Stimulated activated memory B cell treated with anti-CD40 and anti-IgM and Interleukin-4, amounts not matched to agents 10 μg/mL and 1 μg/mL and 100 μg/mL, for 72 hours (primary cell): ENCODE measurements around the gene ZMYND8.
A peak's percentile ranks its signal among the peaks of the same experiment; 100 is the strongest.
"Not testable (repeated sequence)": the region's sequence is repeated elsewhere in the genome, so short reads cannot be mapped to it uniquely, and the experiment has no call there.

Experiments used
- ATAC-seq: fragments of 150-1000 bp; cut with Tn5 transposase; 2 replicates; pipeline ENCODE4 v1.10.0; 2021
- H3K27ac Mint-ChIP-seq: one replicate; pipeline ENCODE4 v1.8.0; 2022; ENCODE audit warnings: mild to moderate bottlenecking, mixed read lengths
- H3K27me3 Mint-ChIP-seq: one replicate; pipeline ENCODE4 v1.8.0; 2022; ENCODE audit warnings: mixed read lengths
- H3K36me3 Mint-ChIP-seq: one replicate; pipeline ENCODE4 v1.8.0; 2022; ENCODE audit warnings: mixed read lengths
- H3K4me1 Mint-ChIP-seq: one replicate; pipeline ENCODE4 v1.8.0; 2022; ENCODE audit warnings: mixed read lengths
- H3K4me3 Mint-ChIP-seq: one replicate; pipeline ENCODE4 v1.8.0; 2022; ENCODE audit warnings: mild to moderate bottlenecking, moderate library complexity, mixed read lengths
- H3K9me3 Mint-ChIP-seq: one replicate; pipeline ENCODE4 v1.8.0; 2022; ENCODE audit warnings: mixed read lengths

Gene ZMYND8

DNA sequence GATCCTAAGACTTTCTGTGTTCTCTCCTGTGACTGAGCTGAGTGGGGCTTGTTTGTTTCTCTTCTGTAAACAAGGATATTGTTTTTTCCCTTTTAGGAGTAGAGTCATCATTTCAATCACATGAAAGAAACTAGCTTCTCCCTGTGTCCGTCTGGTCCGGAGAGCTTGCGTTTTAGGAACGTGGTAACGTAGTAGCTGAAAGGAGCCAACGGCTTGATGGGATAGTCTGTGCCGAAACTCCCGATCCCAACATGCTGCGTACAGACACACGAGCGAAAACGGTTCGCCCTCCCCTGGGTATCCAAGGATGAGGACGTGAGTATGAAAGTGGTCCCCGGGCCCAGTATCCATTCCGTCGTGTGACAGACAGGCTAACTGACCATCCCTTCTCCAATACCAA lies 146.5 kb downstream of the ZMYND8 start:
- Mint-ChIP-seq H3K4me3 (no peak overlapping the region), H3K9me3 (no peaks in the 10 kb centered on the region), H3K27ac (no peak overlapping the region), H3K36me3 (peaks cover 19% of the 10 kb centered on the region), H3K4me1 (peaks cover 22% of the 10 kb centered on the region), H3K27me3 (no peaks in the 10 kb centered on the region)
- ATAC-seq = no peak

DNA sequence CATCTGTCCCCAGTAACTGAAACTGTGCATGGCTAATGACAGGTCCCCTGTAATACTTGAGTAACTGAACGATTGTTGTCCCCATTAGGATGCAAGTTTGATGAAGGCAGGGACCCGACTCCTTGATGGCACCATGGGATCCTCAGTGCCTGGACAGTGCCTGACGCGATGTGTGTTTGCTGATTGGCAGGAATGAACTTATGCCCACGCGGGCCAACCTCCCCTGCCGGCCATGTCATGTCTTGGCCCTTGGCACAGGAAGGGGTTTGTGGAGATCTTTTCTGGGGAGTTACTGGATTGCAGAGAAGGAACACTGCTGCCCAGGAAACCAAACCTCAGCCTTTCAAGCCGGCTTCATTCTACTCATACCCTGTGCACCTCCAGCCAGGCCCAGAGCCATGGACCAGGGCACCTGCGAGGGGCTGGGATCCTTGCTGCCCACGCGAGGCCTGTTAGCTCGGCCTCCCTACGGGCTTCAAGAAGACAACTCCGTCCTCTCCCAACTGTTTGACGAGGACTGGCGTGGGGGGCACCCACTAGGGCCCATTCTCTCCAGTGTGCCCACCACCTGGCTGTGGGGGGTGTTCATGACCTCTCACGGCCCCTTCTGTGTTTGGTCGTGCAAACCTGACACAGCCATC lies 147.8 kb downstream of the ZMYND8 start:
- H3K4me1 Mint-ChIP-seq = peaks cover 22% of the 10 kb centered on the region
- no peaks in the 10 kb centered on the region for H3K27me3 Mint-ChIP-seq
- no peak for ATAC-seq
- H3K4me3 Mint-ChIP-seq = no peak overlapping the region
- H3K9me3 Mint-ChIP-seq = no peaks in the 10 kb centered on the region
- H3K36me3 Mint-ChIP-seq = peaks cover 19% of the 10 kb centered on the region
- H3K27ac Mint-ChIP-seq = no peak overlapping the region

- H3K4me3 Mint-ChIP-seq = no peak overlapping the region
- H3K36me3 Mint-ChIP-seq = peaks cover 19% of the 10 kb centered on the region
- H3K9me3 Mint-ChIP-seq = no peaks in the 10 kb centered on the region
- no peaks in the 10 kb centered on the region for H3K27me3 Mint-ChIP-seq
- H3K4me1 Mint-ChIP-seq = peaks cover 22% of the 10 kb centered on the region
- ATAC-seq = no peak
- peak overlapping the region; percentile 17 for H3K27ac Mint-ChIP-seq
These were observed 149.4 kb downstream of the ZMYND8 start for GRCh38 chr20:47206962-47207641.

- H3K4me3 Mint-ChIP-seq, H3K9me3 Mint-ChIP-seq: not testable (repeated sequence)
These were observed 149.9 kb downstream of the ZMYND8 start for GRCh38 chr20:47206552-47206951.

DNA sequence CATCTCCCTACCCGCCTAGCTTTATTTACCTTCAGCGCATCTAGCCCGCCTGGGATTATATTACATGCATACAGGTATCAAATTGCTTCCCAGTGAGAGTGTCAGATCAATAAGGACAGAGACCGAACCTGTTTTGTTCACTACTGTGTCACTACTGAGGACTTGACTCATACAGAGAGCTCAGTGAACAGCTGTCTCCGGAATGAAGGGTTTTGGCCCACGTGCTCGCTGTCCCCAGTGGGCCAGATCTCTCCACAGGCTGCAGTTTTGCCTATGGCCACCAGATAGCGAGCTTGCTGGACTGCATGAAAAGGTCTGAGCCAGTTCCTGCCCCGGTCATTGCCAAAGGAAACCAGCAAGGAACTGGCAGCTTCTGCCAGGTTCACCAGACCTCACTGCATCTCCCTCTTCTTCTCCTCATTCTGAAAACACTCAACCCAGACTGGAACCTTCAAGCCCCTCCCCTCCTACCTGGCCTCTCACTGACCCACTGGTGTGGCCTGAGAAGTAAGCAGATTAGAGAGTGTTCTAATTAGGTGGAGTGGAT lies 150.8 kb downstream of the ZMYND8 start:
- Mint-ChIP-seq H3K36me3 (peaks cover 19% of the 10 kb centered on the region), H3K4me3 (no peak overlapping the region), H3K4me1 (peaks cover 22% of the 10 kb centered on the region), H3K9me3 (no peaks in the 10 kb centered on the region), H3K27ac (peak overlapping the region; percentile 17), H3K27me3 (no peaks in the 10 kb centered on the region)
- peak; percentile 87 for ATAC-seq

More at GRCh38 chr20:47206552-47206951, 149.9 kb downstream of the ZMYND8 start:
- peaks cover 22% of the 10 kb centered on the region for H3K4me1 Mint-ChIP-seq
- H3K27me3 Mint-ChIP-seq, ATAC-seq: not testable (repeated sequence)
- peak overlapping the region; percentile 17 for H3K27ac Mint-ChIP-seq
- peaks cover 19% of the 10 kb centered on the region for H3K36me3 Mint-ChIP-seq

GRCh38 chr20:47204850-47205122 lies 151.7 kb downstream of the ZMYND8 start:
- H3K4me1 Mint-ChIP-seq = peaks cover 22% of the 10 kb centered on the region
- H3K36me3 Mint-ChIP-seq = peaks cover 16% of the 10 kb centered on the region
- not testable (repeated sequence) for H3K27me3 Mint-ChIP-seq, ATAC-seq, H3K9me3 Mint-ChIP-seq, H3K4me3 Mint-ChIP-seq, H3K27ac Mint-ChIP-seq

DNA sequence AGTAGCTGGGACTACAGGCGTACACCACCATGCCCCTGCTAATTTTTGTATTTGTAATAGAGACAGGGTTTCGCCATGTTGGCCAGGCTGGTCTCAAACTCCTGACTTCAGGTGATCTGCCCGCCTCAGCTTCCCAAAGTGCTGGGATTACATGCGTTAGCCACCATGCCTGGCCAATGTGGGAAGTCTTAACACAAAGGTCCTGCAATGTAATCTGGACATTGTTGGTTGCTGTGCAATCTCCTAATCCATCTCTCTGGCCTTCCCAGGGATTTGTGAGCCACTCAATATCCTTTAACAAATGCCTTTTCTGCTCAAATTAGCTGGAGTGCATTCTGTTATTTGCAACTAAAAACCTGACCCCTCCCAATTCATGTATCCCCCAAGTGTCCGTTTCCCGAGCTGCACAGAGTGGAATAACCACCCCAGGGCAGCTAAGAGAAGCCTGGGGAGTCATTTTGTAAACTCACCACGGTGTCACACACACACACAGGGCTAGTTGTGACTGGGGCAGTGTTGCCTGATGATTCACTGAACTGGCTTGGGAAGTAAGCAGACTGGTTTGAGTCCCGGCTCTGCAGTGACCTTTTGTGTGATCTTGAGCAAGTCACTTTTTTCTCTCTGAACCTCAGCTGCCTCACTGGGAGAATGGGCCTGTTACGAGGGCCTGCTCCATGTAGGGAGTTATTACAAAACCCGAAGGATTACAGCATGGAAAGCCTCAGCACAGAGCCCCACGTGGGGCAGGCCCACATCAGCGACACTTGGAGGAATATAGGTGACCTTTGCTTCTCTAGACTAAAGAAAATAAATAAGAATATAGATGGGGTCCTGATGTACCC lies 152.3 kb downstream of the ZMYND8 start:
- H3K4me1 Mint-ChIP-seq = peaks cover 22% of the 10 kb centered on the region
- ATAC-seq = no peak
- no peak overlapping the region for H3K4me3 Mint-ChIP-seq
- no peaks in the 10 kb centered on the region for H3K9me3 Mint-ChIP-seq
- no peak overlapping the region for H3K27ac Mint-ChIP-seq
- H3K36me3 Mint-ChIP-seq = peaks cover 10% of the 10 kb centered on the region
- H3K27me3 Mint-ChIP-seq = no peaks in the 10 kb centered on the region

DNA sequence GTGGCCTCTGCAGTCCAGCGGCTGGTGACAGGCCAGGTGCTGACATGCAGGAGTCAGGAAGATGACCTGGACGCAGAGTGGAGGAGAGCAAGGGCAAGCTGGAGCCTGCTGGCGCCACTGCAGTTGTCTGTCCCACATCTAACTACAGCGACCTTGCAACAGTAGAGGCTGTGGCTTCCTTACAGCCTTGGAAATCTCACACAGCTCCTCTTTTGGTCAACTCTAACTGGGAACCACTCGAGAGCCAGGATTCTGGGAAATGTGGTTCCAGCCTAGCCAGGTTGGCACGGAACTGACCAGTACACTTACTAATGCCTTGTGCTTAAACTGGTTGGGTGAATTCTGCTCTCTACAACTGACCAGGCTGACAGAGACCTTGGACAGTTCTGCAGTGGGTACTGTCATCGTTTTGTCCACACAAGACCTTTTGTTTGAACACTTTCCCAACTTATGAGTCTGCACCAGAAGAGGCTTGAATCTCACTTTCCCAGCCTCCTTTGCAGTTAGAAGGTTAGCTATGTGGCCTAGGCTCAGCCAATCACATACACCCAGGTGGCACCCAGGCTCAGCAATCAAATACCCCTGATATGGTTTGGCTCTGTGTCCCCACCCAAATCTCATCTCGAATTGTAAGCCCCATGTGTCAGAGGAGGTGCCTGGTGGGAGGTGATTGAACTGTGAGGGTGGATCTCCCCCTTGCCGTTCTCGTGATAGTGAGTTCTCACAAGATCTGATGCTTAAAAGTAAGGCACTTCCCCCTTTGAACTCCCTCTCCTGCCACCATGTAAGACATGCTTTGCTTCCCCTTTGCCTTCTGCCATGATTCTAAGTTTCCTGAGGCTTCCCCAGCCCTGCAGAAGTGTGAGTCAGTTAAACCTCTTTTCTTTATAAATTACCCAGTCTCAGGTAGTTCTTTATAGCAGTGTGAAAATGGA lies 153.5 kb downstream of the ZMYND8 start:
- H3K27ac Mint-ChIP-seq = no peak overlapping the region
- H3K36me3 Mint-ChIP-seq = no peaks in the 10 kb centered on the region
- peaks cover 22% of the 10 kb centered on the region for H3K4me1 Mint-ChIP-seq
- H3K4me3 Mint-ChIP-seq = no peak overlapping the region
- no peaks in the 10 kb centered on the region for H3K9me3 Mint-ChIP-seq
- ATAC-seq = no peak
- H3K27me3 Mint-ChIP-seq = no peaks in the 10 kb centered on the region

- no peak overlapping the region for H3K4me3 Mint-ChIP-seq
- H3K4me1 Mint-ChIP-seq = peaks cover 16% of the 10 kb centered on the region
- no peaks in the 10 kb centered on the region for H3K36me3 Mint-ChIP-seq
- no peak overlapping the region for H3K27ac Mint-ChIP-seq
- no peaks in the 10 kb centered on the region for H3K9me3 Mint-ChIP-seq
- H3K27me3 Mint-ChIP-seq = no peaks in the 10 kb centered on the region
- ATAC-seq = no peak
These were observed 155.3 kb downstream of the ZMYND8 start for GRCh38 chr20:47201074-47201730.

- ATAC-seq = no peak
- Mint-ChIP-seq H3K4me3 (no peak overlapping the region), H3K27ac (no peak overlapping the region), H3K27me3 (peaks cover 8% of the 10 kb centered on the region), H3K4me1 (peaks cover 9% of the 10 kb centered on the region), H3K36me3 (no peaks in the 10 kb centered on the region), H3K9me3 (no peaks in the 10 kb centered on the region)
These were observed 157.4 kb downstream of the ZMYND8 start for GRCh38 chr20:47198996-47199552.

DNA sequence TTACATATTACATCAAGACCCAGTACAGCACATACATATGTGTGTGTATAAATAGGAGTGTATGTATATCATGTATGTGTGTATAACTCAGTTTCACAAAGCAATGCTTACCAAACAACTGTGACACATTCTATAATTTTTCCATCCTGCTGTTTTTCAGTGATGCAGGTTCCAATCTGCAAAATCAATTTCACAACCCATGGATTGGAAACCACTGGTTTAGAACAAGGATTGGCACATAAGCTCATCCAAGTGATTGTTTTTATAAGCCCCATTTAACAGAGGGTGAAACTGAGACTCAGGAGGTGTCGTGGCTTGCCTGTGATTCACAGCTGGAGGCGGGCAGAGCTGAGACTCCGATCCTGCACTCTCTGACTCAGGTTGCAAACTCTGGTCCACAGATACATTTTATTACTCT lies 158.2 kb downstream of the ZMYND8 start:
- Mint-ChIP-seq H3K9me3 (no peaks in the 10 kb centered on the region), H3K27me3 (peaks cover 8% of the 10 kb centered on the region), H3K4me1 (peaks cover 9% of the 10 kb centered on the region), H3K27ac (no peak overlapping the region), H3K4me3 (no peak overlapping the region), H3K36me3 (no peaks in the 10 kb centered on the region)
- ATAC-seq = no peak

- Mint-ChIP-seq H3K4me3 (peak overlapping the region; percentile 23), H3K27me3 (peaks cover 8% of the 10 kb centered on the region), H3K4me1 (peaks cover 9% of the 10 kb centered on the region), H3K36me3 (no peaks in the 10 kb centered on the region), H3K27ac (no peak overlapping the region), H3K9me3 (no peaks in the 10 kb centered on the region)
- ATAC-seq = peak; percentile 77
These were observed 160.1 kb downstream of the ZMYND8 start for GRCh38 chr20:47196091-47197081.

DNA sequence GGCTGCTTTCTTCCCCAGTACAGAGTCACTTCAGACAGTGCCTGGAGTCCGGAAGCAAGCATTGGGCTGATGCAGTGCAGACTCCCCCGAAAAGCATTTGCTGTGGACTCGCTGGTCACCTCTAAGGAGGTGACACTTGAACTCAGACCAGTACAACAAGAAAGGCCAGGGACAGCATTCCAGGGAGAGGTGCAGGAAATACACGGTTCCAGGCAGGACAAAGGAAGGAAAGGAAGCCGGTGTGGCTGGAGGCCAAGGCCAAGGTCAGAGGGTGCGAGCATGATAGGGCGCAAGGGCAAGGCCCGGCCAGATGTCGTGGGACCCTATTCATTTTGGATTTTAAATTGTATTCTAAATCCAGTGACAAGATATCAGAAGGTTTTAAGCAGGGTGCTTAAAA lies 160.9 kb downstream of the ZMYND8 start:
- H3K27ac Mint-ChIP-seq = no peak overlapping the region
- no peaks in the 10 kb centered on the region for H3K36me3 Mint-ChIP-seq
- H3K27me3 Mint-ChIP-seq = peaks cover 8% of the 10 kb centered on the region
- no peak for ATAC-seq
- peaks cover 9% of the 10 kb centered on the region for H3K4me1 Mint-ChIP-seq
- no peaks in the 10 kb centered on the region for H3K9me3 Mint-ChIP-seq
- no peak overlapping the region for H3K4me3 Mint-ChIP-seq
